SK-N-SH (cell line): ENCODE results near the gene GLYR1.

Experiments
- CTCF ChIP-seq: fragments of 200-600 bp; sonication (generic); IDR thresholded peaks from 2 replicates; pipeline ENCODE4 v1.6.1; 2017; ENCODE audit warnings: antibody characterized with exemption, mild to moderate bottlenecking, moderate library complexity
- GATA2 ChIP-seq: sonication (generic); formaldehyde crosslinking; IDR thresholded peaks from 2 replicates; pipeline ENCODE4 v1.5.0; 2020; ENCODE audit warnings: mild to moderate bottlenecking, missing genetic modification reagents
- MAX ChIP-seq: IDR thresholded peaks from 2 replicates; pipeline ENCODE4 v1.4.0; 2012; ENCODE audit warnings: low read depth
- MXI1 ChIP-seq: IDR thresholded peaks from 2 replicates; pipeline ENCODE4 v1.6.1; 2012; ENCODE audit warnings: mild to moderate bottlenecking, low read depth, low read length, improper control_type of control experiment
- POLR2AphosphoS5 ChIP-seq: IDR thresholded peaks from 2 replicates; pipeline ENCODE4 v1.6.1; 2012; ENCODE audit warnings: low read depth, low read length
- REST ChIP-seq: IDR thresholded peaks from 2 replicates; pipeline ENCODE4 v1.6.1; 2012; ENCODE audit warnings: mild to moderate bottlenecking, low read depth, low read length, moderate library complexity
- TEAD4 ChIP-seq: IDR thresholded peaks from 2 replicates; pipeline ENCODE4 v1.4.0; 2012; ENCODE audit warnings: mild to moderate bottlenecking, borderline replicate concordance; ENCODE audit not compliant: insufficient read depth
- YY1 ChIP-seq: IDR thresholded peaks from 2 replicates; pipeline ENCODE4 v1.4.0; 2012; ENCODE audit warnings: low read depth, mild to moderate bottlenecking

GRCh38 chr16:4760221-4760910, 86.7 kb downstream of the GLYR1 start:
- no peak for TF ChIP-seq GATA2 (CRISPR knock-in tag)
- no peak for TF ChIP-seq CTCF
- TF ChIP-seq POLR2AphosphoS5 = no peak
- TF ChIP-seq TEAD4 = no peak
- TF ChIP-seq MAX = no peak
- TF ChIP-seq REST = no peak
- TF ChIP-seq MXI1 = no peak
- TF ChIP-seq YY1 = no peak
